ENCODE results near the gene SNAP29. TPM values are rescaled to one million over a fixed set of nuclear protein-coding genes. Genes with fewer than 3 reads are reported as not detected.

Gene SNAP29
- total and polyA plus RNA-seq, 12 donors = 9.9 to 43.6 (median 26.1) TPM

- H3K27me3 ChIP-seq = no peaks in the 10 kb centered on the region
- H3K4me1 ChIP-seq = peaks cover 13 to 65% (median 30%) of the 10 kb centered on the region in 9 donors
- H3K9me3 ChIP-seq = no peaks in the 10 kb centered on the region
- peak overlapping the region in 8 of 10 donors; percentile 74 to 95 (median 92) for H3K27ac ChIP-seq
- intact Hi-C loops (cut with DNase I) = loop anchor here in 5 of 10 donors (2.0 to 10.0 kb wide), 4 partner anchors 55 to 75 kb away; partner anchors contain the start of gene CRKL (in 3 of the 5)
- peaks cover 0 to 31% (median 0%) of the 10 kb centered on the region in 9 donors for H3K36me3 ChIP-seq
- WGBS, 2 donors = 42 to 43% methylated on average over 8 of the region's 8 CpGs
- peak overlapping the region; percentile 69 to 98 (median 87) for H3K4me3 ChIP-seq
- TF ChIP-seq CTCF (IDR thresholded peaks at IDR 0.05) = no peak
- no peak for DNase-seq
- ATAC-seq = no peak
These were observed 808 bp downstream of the SNAP29 start for GRCh38 chr22:20859615-20860014.

- TF ChIP-seq CTCF (IDR thresholded peaks at IDR 0.05) = no peak
- ATAC-seq = no peak
- Histone ChIP-seq H3K4me3 (no peak overlapping the region), H3K9me3 (no peaks in the 10 kb centered on the region), H3K36me3 (peaks cover 0 to 31% (median 0%) of the 10 kb centered on the region in 9 donors), H3K27ac (no peak overlapping the region), H3K27me3 (no peaks in the 10 kb centered on the region), H3K4me1 (peaks cover 14 to 77% (median 39%) of the 10 kb centered on the region in 9 donors)
- 88 to 89% methylated on average over 2 of the region's 2 CpGs for WGBS, 2 donors
- intact Hi-C loops (cut with DNase I) = loop anchor here in 2 of 10 donors (10.0 kb wide), 1 partner anchor 52 kb away; the partner anchor contains the start of gene CRKL (in 2 of the 2)
- no peak for DNase-seq
These were observed 3.7 kb downstream of the SNAP29 start for GRCh38 chr22:20862540-20862939.

DNA sequence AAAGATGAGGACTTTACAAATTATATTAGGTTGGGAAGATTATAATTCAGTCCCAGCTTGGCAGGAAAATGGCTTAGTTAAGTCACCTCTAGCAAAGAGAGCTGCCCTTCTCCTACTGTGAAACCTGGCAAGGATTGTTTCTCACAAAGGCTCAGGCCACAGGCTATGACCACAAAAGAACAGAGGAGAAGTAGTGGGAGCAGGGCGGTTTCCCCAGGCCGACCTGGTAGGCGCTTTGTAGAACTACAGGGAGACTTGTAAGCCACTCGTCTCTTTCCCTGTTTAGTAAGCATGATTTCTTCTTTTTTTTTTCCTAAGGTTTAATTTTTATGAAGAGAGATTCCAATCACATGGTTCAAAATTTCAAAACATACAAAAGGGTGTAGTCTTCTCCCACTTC, 4.6 kb downstream of the SNAP29 start:
- intact Hi-C loops (cut with DNase I) = loop anchor here in 2 of 10 donors (10.0 kb wide), 1 partner anchor 51 kb away; the partner anchor contains the start of gene CRKL (in 2 of the 2)
- H3K36me3 ChIP-seq = peaks cover 0 to 31% (median 0%) of the 10 kb centered on the region in 9 donors

More for the DNA sequence above, 4.6 kb downstream of the SNAP29 start:
- Histone ChIP-seq H3K4me3 (no peak overlapping the region), H3K4me1 (peaks cover 18 to 80% (median 43%) of the 10 kb centered on the region in 9 donors), H3K27me3 (no peaks in the 10 kb centered on the region), H3K9me3 (no peaks in the 10 kb centered on the region), H3K27ac (peak overlapping the region in 1 of 10 donors; percentile 36)
- no peak for TF ChIP-seq CTCF (IDR thresholded peaks at IDR 0.05)
- 84 to 91% methylated on average over 4 of the region's 4 CpGs for WGBS, 2 donors
- ATAC-seq = no peak
- DNase-seq = no peak

Data from heart right ventricle (tissue), 16 donors.